ENCODE results near the gene CEPT1. TPM values are rescaled to one million over a fixed set of nuclear protein-coding genes. Genes with fewer than 3 reads are reported as not detected.

Gene CEPT1
- total and polyA plus RNA-seq, 2 experiments from 2014 or later, result 22.3 to 51.7 TPM

DNA sequence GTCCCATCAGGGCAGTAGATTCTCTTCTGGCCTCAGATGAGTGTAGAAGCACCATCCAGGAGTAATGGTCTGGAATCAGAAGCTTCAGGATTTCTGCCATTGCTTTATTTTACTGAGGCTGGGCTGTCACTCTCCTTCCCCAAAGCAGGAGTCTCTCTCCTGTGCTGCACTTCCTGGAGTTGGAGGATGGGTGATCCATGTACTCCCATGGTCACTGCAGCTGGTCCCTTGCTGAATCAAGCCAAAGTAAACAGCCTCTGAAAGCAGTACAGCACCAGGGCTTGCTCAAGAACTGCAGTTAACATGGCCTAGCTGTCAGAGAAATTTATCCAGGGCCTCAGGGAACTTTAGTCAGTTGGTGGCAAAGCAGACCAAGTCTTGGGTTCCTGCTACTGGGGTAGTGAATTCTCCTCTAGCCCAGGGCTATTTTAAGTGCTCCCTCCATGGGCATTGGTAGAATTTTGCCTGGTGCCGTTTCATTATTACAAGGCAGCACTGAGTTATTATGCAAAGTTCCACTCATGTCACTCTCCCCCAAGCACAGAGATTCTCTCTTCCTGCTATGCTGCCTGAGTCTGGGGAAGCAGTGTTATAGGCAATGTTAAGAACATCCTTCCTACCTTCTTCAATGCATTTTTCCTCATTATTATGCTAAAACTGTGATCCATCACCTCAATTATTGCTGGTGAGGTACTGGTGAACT, 29.7 kb upstream of the CEPT1 start:
- TF ChIP-seq EZH2phosphoT487 (IDR thresholded peaks at IDR 0.05; ENCODE audit: low read depth, severe bottlenecking, unreplicated experiment) (no peak), EZH2 (IDR thresholded peaks at IDR 0.05; ENCODE audit: borderline replicate concordance) (no peak)
- TF ChIP-seq, protein P1, sequence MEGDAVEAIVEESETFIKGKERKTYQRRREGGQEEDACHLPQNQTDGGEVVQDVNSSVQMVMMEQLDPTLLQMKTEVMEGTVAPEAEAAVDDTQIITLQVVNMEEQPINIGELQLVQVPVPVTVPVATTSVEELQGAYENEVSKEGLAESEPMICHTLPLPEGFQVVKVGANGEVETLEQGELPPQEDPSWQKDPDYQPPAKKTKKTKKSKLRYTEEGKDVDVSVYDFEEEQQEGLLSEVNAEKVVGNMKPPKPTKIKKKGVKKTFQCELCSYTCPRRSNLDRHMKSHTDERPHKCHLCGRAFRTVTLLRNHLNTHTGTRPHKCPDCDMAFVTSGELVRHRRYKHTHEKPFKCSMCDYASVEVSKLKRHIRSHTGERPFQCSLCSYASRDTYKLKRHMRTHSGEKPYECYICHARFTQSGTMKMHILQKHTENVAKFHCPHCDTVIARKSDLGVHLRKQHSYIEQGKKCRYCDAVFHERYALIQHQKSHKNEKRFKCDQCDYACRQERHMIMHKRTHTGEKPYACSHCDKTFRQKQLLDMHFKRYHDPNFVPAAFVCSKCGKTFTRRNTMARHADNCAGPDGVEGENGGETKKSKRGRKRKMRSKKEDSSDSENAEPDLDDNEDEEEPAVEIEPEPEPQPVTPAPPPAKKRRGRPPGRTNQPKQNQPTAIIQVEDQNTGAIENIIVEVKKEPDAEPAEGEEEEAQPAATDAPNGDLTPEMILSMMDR (IDR thresholded peaks at IDR 0.05; ENCODE audit: poor library complexity), result no peak
- Histone ChIP-seq H3K79me2 (no peaks in the 10 kb centered on the region), H3K27ac (no peak overlapping the region), H4K20me1 (ENCODE audit: insufficient read depth, poor library complexity, severe bottlenecking) (no peaks in the 10 kb centered on the region), H3K4me1 (ENCODE audit: insufficient read depth) (no peaks in the 10 kb centered on the region), H3K27me3 (no peaks in the 10 kb centered on the region), H3K9me3 (ENCODE audit: low read depth) (no peaks in the 10 kb centered on the region), H2AFZ (no peak overlapping the region), H3K9me2 (replicated peaks; ENCODE audit: insufficient read depth) (no peaks in the 10 kb centered on the region), H3K36me3 (replicated peaks; ENCODE audit: insufficient read depth, low read depth) (no peaks in the 10 kb centered on the region), H3K4me3 (no peak overlapping the region), H3K4me2 (no peak overlapping the region)
- DNase-seq (ENCODE audit: low spot score), result no peak
- WGBS (ENCODE audit: low lambda C conversion rate, missing lambda C conversion rate), result 91% methylated on average over 1 of the region's 1 CpG

DNA sequence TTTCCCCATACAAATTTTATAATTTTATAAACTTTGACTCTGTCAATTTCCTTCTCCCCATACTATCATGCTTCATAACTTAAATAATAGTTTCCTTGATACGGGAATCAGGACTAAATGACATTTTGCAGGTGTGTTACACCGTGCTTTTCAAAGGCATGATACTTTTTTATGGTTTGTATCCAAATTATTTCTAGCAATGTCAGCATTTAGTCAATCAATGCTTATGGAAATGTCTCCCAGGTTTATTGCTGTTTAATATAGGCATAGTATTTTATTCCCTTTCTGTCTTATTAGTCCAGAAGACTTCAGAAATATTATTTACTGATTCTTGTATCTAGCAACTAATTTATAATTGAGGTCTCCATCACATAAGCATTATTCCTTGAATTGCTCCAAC, 23.5 kb upstream of the CEPT1 start:
- DNase-seq (ENCODE audit: low spot score), result no peak
- Histone ChIP-seq H3K4me2 (no peak overlapping the region), H3K27ac (no peak overlapping the region), H3K9me3 (ENCODE audit: low read depth) (no peaks in the 10 kb centered on the region), H3K4me1 (ENCODE audit: insufficient read depth) (no peaks in the 10 kb centered on the region), H3K27me3 (no peaks in the 10 kb centered on the region), H3K4me3 (no peak overlapping the region), H3K36me3 (replicated peaks; ENCODE audit: insufficient read depth, low read depth) (peaks cover 5% of the 10 kb centered on the region), H2AFZ (no peak overlapping the region), H3K9me2 (replicated peaks; ENCODE audit: insufficient read depth) (no peaks in the 10 kb centered on the region), H4K20me1 (ENCODE audit: insufficient read depth, poor library complexity, severe bottlenecking) (no peaks in the 10 kb centered on the region), H3K79me2 (no peaks in the 10 kb centered on the region)
- TF ChIP-seq EZH2 (IDR thresholded peaks at IDR 0.05; ENCODE audit: borderline replicate concordance), result no peak
- TF ChIP-seq EZH2phosphoT487 (IDR thresholded peaks at IDR 0.05; ENCODE audit: low read depth, severe bottlenecking, unreplicated experiment), result no peak
- TF ChIP-seq, protein P1 (IDR thresholded peaks at IDR 0.05; ENCODE audit: poor library complexity), result no peak
- 96% methylated on average over 2 of the region's 2 CpGs for WGBS (ENCODE audit: low lambda C conversion rate, missing lambda C conversion rate)

DNA sequence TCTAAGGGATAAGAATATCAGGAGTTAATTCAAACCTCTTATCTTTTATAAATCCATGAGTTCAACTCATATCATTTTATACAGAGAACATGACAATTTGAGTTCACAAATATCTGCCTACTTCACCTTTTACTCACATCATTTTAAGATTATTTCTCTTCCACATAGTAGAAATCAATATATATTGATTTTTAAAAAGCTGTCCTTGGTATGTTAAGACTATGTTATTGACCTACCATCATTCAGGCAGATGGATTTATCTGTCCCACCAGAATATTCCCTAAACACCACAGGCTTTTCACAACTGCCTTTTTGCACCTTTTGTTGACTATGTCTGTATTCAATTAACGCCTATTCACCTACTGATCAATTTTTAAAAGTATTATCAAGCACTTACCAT, 13.7 kb upstream of the CEPT1 start:
- no peaks in the 10 kb centered on the region for H3K9me2 ChIP-seq (replicated peaks; ENCODE audit: insufficient read depth)
- H3K27me3 ChIP-seq, result no peaks in the 10 kb centered on the region
- no peak overlapping the region for H3K4me2 ChIP-seq
- no peak for DNase-seq (ENCODE audit: low spot score)
- 100% methylated on average over 1 of the region's 1 CpG for WGBS (ENCODE audit: low lambda C conversion rate, missing lambda C conversion rate)
- H3K9me3 ChIP-seq (ENCODE audit: low read depth), result no peaks in the 10 kb centered on the region
- H3K79me2 ChIP-seq, result no peaks in the 10 kb centered on the region
- no peaks in the 10 kb centered on the region for H4K20me1 ChIP-seq (ENCODE audit: insufficient read depth, poor library complexity, severe bottlenecking)
- no peak overlapping the region for H3K4me3 ChIP-seq
- no peak overlapping the region for H2AFZ ChIP-seq
- H3K36me3 ChIP-seq (replicated peaks; ENCODE audit: insufficient read depth, low read depth), result no peaks in the 10 kb centered on the region
- no peaks in the 10 kb centered on the region for H3K4me1 ChIP-seq (ENCODE audit: insufficient read depth)
- H3K27ac ChIP-seq, result no peak overlapping the region
- TF ChIP-seq, protein P1 (IDR thresholded peaks at IDR 0.05; ENCODE audit: poor library complexity), result no peak
- TF ChIP-seq EZH2phosphoT487 (IDR thresholded peaks at IDR 0.05; ENCODE audit: low read depth, severe bottlenecking, unreplicated experiment) (no peak), EZH2 (IDR thresholded peaks at IDR 0.05; ENCODE audit: borderline replicate concordance) (no peak)

All from hepatocyte (in vitro differentiated cells).